ENCODE data around the gene PCDHB10.
A peak's percentile ranks its signal among the peaks of the same experiment; 100 is the strongest.
"Not testable (repeated sequence)": the region's sequence is repeated elsewhere in the genome, so short reads cannot be mapped to it uniquely, and the experiment has no call there.

Gene PCDHB10

GRCh38 chr5:141188682-141189081, 3.5 kb upstream of the PCDHB10 start:
- not testable (repeated sequence) for DNase-seq

GRCh38 chr5:141189131-141189530, 3.0 kb upstream of the PCDHB10 start:
- not testable (repeated sequence) for DNase-seq

GRCh38 chr5:141194332-141194731, 2.2 kb downstream of the PCDHB10 start:
- not testable (repeated sequence) for DNase-seq

- no peak for DNase-seq
Observed at GRCh38 chr5:141196363-141196762, 4.2 kb downstream of the PCDHB10 start.

- DNase-seq = peak in 1 of 3 experiments; percentile 88
Observed at GRCh38 chr5:141199359-141200235, 7.4 kb downstream of the PCDHB10 start, which contains the start of gene PCDHB11. TSS of gene PCDHB11 (plus strand) at chr5:141199627. CDS start at chr5:141199775, 148 bp downstream.

- not testable (repeated sequence) for DNase-seq
Observed at GRCh38 chr5:141201126-141201525, 9.0 kb downstream of the PCDHB10 start.

- DNase-seq = not testable (repeated sequence)
Observed at GRCh38 chr5:141201646-141202045, 9.5 kb downstream of the PCDHB10 start.

GRCh38 chr5:141208478-141208877, 16.3 kb downstream of the PCDHB10 start, which contains the start of gene PCDHB12:
TSS of gene PCDHB12 (plus strand) at chr5:141208719. CDS start at chr5:141208908, 189 bp downstream.
- no peak for DNase-seq

GRCh38 chr5:141210281-141210680, 18.1 kb downstream of the PCDHB10 start:
- DNase-seq = not testable (repeated sequence)

- not testable (repeated sequence) for DNase-seq
Observed at GRCh38 chr5:141210849-141211248, 18.7 kb downstream of the PCDHB10 start.

GRCh38 chr5:141213656-141214339, 21.6 kb downstream of the PCDHB10 start, which contains the start of gene PCDHB13:
TSS of gene PCDHB13 (plus strand) at chr5:141213919. CDS start at chr5:141214124, 205 bp downstream.
- not testable (repeated sequence) for DNase-seq

GRCh38 chr5:141214583-141214982, 22.4 kb downstream of the PCDHB10 start:
- not testable (repeated sequence) for DNase-seq

- not testable (repeated sequence) for DNase-seq
Observed at GRCh38 chr5:141215504-141215903, 23.4 kb downstream of the PCDHB10 start.

GRCh38 chr5:141216035-141216434, 23.9 kb downstream of the PCDHB10 start:
- DNase-seq = not testable (repeated sequence)

- DNase-seq = peak in 2 of 3 experiments; percentile 23 to 45
Observed at GRCh38 chr5:141223112-141223783, 31.1 kb downstream of the PCDHB10 start, which contains the start of gene PCDHB14. TSS of gene PCDHB14 (plus strand) at chr5:141223343. CDS start at chr5:141223506, 163 bp downstream.

GRCh38 chr5:141224844-141225243, 32.7 kb downstream of the PCDHB10 start:
- not testable (repeated sequence) for DNase-seq

GRCh38 chr5:141225421-141225820, 33.3 kb downstream of the PCDHB10 start:
- not testable (repeated sequence) for DNase-seq

GRCh38 chr5:141234109-141234667, 42.0 kb downstream of the PCDHB10 start:
- peak in 1 of 3 experiments; percentile 46 for DNase-seq

- DNase-seq = not testable (repeated sequence)
Observed at GRCh38 chr5:141235922-141236321, 43.8 kb downstream of the PCDHB10 start.

GRCh38 chr5:141236516-141237313, 44.6 kb downstream of the PCDHB10 start:
- DNase-seq = no peak

- DNase-seq = no peak
Observed at GRCh38 chr5:141241496-141241895, 49.3 kb downstream of the PCDHB10 start.

Data from NCI-H1417 (cell line).